ENCODE results near the gene PALLD.

DNA sequence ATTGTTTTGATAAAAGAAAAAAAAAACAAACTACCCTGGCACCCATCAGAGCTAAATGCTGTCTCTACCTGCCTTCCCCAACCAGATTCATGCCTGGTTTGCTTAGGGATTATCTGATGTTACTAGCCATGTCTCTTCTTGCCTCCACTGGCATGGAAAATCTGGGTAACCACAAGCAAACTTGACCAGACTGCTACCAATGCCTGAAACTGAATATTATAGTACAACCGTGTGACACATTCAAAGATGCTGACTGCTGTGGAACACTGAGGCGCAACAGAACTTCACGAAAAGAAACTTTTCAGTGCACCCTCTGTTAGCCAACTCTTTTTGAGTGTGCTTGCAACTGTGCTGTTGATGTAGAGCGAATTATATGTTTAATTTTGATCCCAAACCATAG lies 285.1 kb downstream of the PALLD start:
- TF ChIP-seq POLR2AphosphoS5 (IDR thresholded peaks at IDR 0.05) = no peak
- TF ChIP-seq, protein P1, sequence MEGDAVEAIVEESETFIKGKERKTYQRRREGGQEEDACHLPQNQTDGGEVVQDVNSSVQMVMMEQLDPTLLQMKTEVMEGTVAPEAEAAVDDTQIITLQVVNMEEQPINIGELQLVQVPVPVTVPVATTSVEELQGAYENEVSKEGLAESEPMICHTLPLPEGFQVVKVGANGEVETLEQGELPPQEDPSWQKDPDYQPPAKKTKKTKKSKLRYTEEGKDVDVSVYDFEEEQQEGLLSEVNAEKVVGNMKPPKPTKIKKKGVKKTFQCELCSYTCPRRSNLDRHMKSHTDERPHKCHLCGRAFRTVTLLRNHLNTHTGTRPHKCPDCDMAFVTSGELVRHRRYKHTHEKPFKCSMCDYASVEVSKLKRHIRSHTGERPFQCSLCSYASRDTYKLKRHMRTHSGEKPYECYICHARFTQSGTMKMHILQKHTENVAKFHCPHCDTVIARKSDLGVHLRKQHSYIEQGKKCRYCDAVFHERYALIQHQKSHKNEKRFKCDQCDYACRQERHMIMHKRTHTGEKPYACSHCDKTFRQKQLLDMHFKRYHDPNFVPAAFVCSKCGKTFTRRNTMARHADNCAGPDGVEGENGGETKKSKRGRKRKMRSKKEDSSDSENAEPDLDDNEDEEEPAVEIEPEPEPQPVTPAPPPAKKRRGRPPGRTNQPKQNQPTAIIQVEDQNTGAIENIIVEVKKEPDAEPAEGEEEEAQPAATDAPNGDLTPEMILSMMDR (IDR thresholded peaks at IDR 0.05) = no peak
- no peak for TF ChIP-seq EP300 (IDR thresholded peaks at IDR 0.05)

Data from gastroesophageal sphincter (tissue), 3 donors.